Measurements from ENCODE around the gene ACTL10. TPM values are rescaled to one million over a fixed set of nuclear protein-coding genes. Genes with fewer than 3 reads are reported as not detected.

The ACTL10 gene
- total RNA-seq, 6 experiments from 2014 or later, result 0.20 to 1.1 (median 0.56) TPM; not detected in 1

DNA sequence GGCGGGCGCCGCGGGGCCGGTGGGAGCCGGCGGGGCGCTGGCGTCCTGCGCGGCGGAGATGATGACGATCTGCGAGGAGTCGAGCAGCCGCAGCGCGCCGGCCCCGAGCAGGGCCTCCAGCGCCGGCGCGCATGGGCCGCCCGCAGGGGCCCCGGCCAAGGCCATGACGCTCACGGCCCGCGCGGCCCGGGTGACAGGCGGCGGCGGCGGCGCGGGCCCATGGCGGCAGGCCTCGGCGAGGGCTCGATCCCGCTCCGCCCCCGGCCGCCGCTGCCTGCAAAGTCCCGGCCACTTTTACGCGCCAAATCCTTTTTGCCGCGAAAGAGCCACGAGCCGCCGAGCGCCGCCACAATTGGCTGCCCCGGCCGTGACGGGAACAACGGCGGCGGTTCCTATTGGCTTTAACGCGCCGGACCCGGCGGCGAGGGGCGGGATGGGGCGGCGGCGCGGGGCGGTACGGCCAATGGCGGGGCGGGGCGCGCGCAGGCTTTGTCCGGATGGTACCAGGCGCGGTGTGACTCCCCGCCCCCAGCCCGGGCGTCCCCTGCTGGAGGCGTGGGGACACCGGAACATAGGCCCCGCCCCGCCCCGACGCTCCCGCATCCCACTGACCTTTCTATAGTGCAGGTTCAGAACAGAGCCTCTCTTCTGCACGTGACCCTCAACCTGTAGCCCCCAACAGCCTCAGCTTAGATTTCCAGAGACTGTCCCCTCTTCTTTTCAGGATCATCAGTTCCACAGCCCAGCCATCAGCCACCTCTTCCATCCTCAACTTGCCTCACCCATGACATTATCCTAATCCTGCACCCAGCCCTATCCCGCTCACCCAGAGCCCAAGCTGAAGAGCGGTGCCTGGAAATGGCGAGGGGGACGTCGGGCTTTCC lies 19.6 kb downstream of the ACTL10 start, which contains the start of gene E2F1:
E2F1 (minus strand) TSS at position 286 of the 884 bp plus-strand sequence; CDS start at position 165, 121 bp downstream.
- H3K4me1 ChIP-seq, result peaks cover 0 to 3% (median 0%) of the 10 kb centered on the region in 4 donors
- no peaks in the 10 kb centered on the region for H3K27me3 ChIP-seq
- intact Hi-C loops (cut with DNase I), result no loop called here
- ATAC-seq (peak; percentile 98 to 99 (median 99)), DNase-seq (peak; percentile 96 to 97 (median 97))
- no peaks in the 10 kb centered on the region for H3K9me3 ChIP-seq
- no peak within 1 kb of the TSS for H3K27ac ChIP-seq
- H3K36me3 ChIP-seq, result no peaks in the 10 kb centered on the region
- peak; percentile 32 for TF ChIP-seq POLR2A (IDR thresholded peaks at IDR 0.05)
- TF ChIP-seq, protein P1, sequence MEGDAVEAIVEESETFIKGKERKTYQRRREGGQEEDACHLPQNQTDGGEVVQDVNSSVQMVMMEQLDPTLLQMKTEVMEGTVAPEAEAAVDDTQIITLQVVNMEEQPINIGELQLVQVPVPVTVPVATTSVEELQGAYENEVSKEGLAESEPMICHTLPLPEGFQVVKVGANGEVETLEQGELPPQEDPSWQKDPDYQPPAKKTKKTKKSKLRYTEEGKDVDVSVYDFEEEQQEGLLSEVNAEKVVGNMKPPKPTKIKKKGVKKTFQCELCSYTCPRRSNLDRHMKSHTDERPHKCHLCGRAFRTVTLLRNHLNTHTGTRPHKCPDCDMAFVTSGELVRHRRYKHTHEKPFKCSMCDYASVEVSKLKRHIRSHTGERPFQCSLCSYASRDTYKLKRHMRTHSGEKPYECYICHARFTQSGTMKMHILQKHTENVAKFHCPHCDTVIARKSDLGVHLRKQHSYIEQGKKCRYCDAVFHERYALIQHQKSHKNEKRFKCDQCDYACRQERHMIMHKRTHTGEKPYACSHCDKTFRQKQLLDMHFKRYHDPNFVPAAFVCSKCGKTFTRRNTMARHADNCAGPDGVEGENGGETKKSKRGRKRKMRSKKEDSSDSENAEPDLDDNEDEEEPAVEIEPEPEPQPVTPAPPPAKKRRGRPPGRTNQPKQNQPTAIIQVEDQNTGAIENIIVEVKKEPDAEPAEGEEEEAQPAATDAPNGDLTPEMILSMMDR (IDR thresholded peaks at IDR 0.05), result peak; percentile 35 to 51 (median 44)
- WGBS (ENCODE audit: insufficient coverage, low coverage, low lambda C conversion rate, missing lambda C conversion rate), result 31% methylated on average over 6 of the region's 101 CpGs
- peak within 1 kb of the TSS in 2 of 3 donors; percentile 18 to 51 for H3K4me3 ChIP-seq

DNA sequence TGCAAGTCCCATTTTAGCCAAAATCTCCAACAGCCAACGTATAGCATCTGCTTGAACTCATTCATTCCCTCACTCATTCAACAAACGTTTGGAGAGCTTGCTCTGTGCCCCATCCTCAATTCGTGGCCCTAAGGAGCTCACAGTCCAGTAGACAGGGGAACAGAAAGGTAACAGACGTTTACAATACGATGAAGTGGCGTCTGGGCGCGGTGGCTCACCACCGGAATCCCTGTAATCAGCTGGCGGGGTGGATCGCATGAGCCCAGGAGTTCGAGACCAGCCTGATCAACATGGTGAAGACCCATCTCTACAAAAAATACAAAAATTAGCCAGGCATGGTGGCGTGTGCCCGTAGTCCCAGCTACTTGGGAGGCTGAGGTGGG lies 20.2 kb downstream of the ACTL10 start:
- DNase-seq, result no peak
- Histone ChIP-seq H3K36me3 (no peaks in the 10 kb centered on the region), H3K9me3 (no peaks in the 10 kb centered on the region), H3K27ac (no peak overlapping the region), H3K4me1 (peaks cover 0 to 3% (median 0%) of the 10 kb centered on the region in 4 donors), H3K27me3 (no peaks in the 10 kb centered on the region), H3K4me3 (no peak overlapping the region)
- TF ChIP-seq POLR2A (IDR thresholded peaks at IDR 0.05), result no peak
- TF ChIP-seq, protein P1 (IDR thresholded peaks at IDR 0.05), result no peak
- ATAC-seq, result no peak
- intact Hi-C loops (cut with DNase I), result no loop called here
- WGBS (ENCODE audit: insufficient coverage, low coverage, low lambda C conversion rate, missing lambda C conversion rate), result 76% methylated on average over 11 of the region's 14 CpGs

DNA sequence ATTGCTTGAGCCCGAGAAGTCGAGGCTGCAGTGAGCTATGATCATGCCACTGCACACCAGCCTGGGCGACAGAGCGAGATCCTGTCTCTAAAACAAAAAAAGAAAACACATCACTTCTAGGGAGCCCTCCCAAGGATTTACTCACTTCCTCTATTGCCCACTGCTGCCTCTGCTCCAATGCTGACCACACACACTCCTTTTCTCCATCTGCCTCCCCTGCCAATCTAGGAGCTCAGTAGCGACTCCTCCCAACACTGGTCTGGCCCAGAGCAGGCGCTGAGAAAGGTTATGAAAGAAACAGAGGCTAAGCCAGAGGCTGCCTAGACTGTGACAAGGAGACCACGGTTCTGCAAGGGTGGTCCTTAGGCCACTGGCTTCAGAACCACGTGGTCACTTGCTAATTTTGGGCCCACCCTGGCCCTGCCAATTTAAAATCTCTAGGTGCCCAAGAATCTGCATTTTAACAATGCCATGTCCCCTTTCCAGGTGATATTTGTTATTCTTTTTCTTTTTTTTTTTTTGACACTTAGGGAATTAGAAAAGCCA lies 20.7 kb downstream of the ACTL10 start:
- Histone ChIP-seq H3K27ac (no peak overlapping the region), H3K9me3 (no peaks in the 10 kb centered on the region), H3K4me1 (peaks cover 0 to 3% (median 0%) of the 10 kb centered on the region in 4 donors), H3K4me3 (no peak overlapping the region), H3K27me3 (no peaks in the 10 kb centered on the region), H3K36me3 (no peaks in the 10 kb centered on the region)
- 75% methylated on average over 7 of the region's 8 CpGs for WGBS (ENCODE audit: insufficient coverage, low coverage, low lambda C conversion rate, missing lambda C conversion rate)
- intact Hi-C loops (cut with DNase I), result no loop called here
- no peak for ATAC-seq
- TF ChIP-seq, protein P1 (IDR thresholded peaks at IDR 0.05), result no peak
- TF ChIP-seq POLR2A (IDR thresholded peaks at IDR 0.05), result no peak
- DNase-seq, result no peak

DNA sequence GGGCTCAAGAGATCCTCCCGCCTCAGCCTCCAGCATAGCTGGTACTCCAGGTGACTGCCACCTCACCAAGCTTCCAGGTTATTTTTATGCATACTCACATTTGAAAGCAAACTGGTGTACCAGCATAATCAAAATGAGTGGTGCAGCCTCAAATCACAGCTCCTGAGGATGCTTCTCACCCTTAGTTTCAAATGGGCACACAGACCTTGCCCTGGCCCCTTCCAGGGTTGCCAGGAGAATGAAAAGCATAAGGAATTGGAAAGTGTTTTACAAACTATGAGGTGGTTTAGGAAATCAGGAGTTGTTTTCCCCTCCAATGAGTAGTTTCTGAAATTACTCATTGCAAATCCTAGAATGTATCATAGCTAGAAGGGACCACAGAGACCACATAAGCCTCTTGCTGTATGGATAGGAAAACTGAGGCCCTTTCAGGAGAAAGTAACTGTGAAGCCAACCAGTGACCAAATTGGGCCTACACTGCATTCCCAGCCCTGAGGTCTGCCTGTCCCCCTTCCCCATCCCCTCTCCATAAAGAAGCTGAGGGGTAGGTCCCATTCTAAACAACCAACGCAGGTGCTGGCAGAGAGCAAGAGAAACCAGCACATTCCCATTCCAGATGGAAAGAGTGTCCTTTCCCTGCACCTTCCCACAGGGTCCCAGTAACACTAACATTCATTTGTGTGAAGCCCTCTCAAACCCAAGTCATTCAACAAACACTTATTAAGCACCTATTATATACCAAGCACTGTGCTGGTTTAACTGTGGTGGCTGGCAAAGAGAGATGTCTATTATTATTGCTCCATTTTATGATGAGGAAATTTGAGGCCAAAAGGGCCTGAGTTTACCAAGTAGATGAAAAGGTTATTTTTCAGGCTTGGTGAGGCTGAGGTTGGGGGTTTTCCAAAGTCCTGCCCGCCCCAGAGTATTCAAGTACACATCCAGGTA lies 21.5 kb downstream of the ACTL10 start:
- Histone ChIP-seq H3K4me1 (peaks cover 0 to 3% (median 0%) of the 10 kb centered on the region in 4 donors), H3K27ac (no peak overlapping the region), H3K36me3 (no peaks in the 10 kb centered on the region), H3K4me3 (no peak overlapping the region), H3K27me3 (no peaks in the 10 kb centered on the region), H3K9me3 (no peaks in the 10 kb centered on the region)
- intact Hi-C loops (cut with DNase I), result no loop called here
- DNase-seq, result no peak
- 100% methylated on average over 2 of the region's 3 CpGs for WGBS (ENCODE audit: insufficient coverage, low coverage, low lambda C conversion rate, missing lambda C conversion rate)
- no peak for ATAC-seq
- TF ChIP-seq, protein P1 (IDR thresholded peaks at IDR 0.05), result no peak
- no peak for TF ChIP-seq POLR2A (IDR thresholded peaks at IDR 0.05)
